ENCODE measurements around the gene COLEC11. TPM values are rescaled to one million over a fixed set of nuclear protein-coding genes. Genes with fewer than 3 reads are reported as not detected.

Gene COLEC11
- total and polyA plus RNA-seq, 2 of the 13 experiments (the other 11 are each of a cell fraction or from before 2014, with no cell fraction given) = 1.5 to 3.0 TPM

DNA sequence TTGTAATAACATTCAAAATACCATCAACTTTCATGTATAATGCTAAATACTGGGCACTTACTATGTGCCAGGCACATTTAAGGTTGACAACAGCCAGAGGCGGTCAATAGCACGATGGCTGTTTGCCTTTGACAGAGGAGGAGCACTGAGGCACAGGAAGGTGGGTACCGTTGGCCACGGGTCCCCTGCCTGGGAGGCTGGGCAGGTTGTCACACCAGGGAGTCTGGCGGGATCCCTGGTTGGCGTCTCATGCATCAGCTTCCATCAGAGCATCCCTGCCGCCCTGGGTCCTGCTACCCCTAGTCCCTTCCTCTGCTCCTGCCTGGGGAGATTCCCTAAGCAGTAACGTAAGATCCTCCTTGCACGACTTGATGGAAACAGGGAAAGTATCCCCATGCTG is 82.5 kb downstream of the COLEC11 start:
- TF ChIP-seq, protein P1, sequence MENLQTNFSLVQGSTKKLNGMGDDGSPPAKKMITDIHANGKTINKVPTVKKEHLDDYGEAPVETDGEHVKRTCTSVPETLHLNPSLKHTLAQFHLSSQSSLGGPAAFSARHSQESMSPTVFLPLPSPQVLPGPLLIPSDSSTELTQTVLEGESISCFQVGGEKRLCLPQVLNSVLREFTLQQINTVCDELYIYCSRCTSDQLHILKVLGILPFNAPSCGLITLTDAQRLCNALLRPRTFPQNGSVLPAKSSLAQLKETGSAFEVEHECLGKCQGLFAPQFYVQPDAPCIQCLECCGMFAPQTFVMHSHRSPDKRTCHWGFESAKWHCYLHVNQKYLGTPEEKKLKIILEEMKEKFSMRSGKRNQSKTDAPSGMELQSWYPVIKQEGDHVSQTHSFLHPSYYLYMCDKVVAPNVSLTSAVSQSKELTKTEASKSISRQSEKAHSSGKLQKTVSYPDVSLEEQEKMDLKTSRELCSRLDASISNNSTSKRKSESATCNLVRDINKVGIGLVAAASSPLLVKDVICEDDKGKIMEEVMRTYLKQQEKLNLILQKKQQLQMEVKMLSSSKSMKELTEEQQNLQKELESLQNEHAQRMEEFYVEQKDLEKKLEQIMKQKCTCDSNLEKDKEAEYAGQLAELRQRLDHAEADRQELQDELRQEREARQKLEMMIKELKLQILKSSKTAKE (CRISPR knock-in tag; IDR thresholded peaks at IDR 0.05; ENCODE audit: borderline replicate concordance) = no peak
- TF ChIP-seq ZNF317 (CRISPR knock-in tag; IDR thresholded peaks at IDR 0.05) = no peak
- TF ChIP-seq, protein P2, sequence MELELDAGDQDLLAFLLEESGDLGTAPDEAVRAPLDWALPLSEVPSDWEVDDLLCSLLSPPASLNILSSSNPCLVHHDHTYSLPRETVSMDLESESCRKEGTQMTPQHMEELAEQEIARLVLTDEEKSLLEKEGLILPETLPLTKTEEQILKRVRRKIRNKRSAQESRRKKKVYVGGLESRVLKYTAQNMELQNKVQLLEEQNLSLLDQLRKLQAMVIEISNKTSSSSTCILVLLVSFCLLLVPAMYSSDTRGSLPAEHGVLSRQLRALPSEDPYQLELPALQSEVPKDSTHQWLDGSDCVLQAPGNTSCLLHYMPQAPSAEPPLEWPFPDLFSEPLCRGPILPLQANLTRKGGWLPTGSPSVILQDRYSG (CRISPR knock-in tag; IDR thresholded peaks at IDR 0.05) = no peak
- TF ChIP-seq ZNF12 (CRISPR knock-in tag; IDR thresholded peaks at IDR 0.05) = no peak
- no peak for TF ChIP-seq PCBP1 (IDR thresholded peaks at IDR 0.05; ENCODE audit: borderline replicate concordance, low read depth, low read length)
- no peak for TF ChIP-seq HNRNPUL1 (IDR thresholded peaks at IDR 0.05; ENCODE audit: low read depth, low read length)
- TF ChIP-seq ZNF589 (CRISPR knock-in tag; conservative IDR thresholded peaks at IDR 0.05) = no peak
- no peak for TF ChIP-seq ZNF773 (CRISPR knock-in tag; IDR thresholded peaks at IDR 0.05; ENCODE audit: borderline replicate concordance)
- H2AFZ ChIP-seq (ENCODE audit: low read length) = no peak overlapping the region
- 63% methylated on average over 7 of the region's 9 CpGs for WGBS (ENCODE audit: low lambda C conversion rate)

More for the DNA sequence above, 82.5 kb downstream of the COLEC11 start:
- DNase-seq (ENCODE audit: low spot score) (no peak), ATAC-seq (no peak), FAIRE-seq (no peak)
- in situ Hi-C loops (cut with HindIII; ENCODE audit: extremely low pct_ligation_motif_present, low pct_unique_long_range_greater_than_20kb) (no loop called here), intact Hi-C loops (cut with micrococcal nuclease; ENCODE audit: unreplicated experiment) (no loop called here)
- H3K36me3 ChIP-seq (replicated peaks in 1 of 2; ENCODE audit: control insufficient read depth in 1 of 2, insufficient read depth in 2 of 2, low read length in 2 of 2) = no peaks in the 10 kb centered on the region
- BruUV-seq (replicated peaks) = no TSS peak
- no peaks in the 10 kb centered on the region for H3K9me3 ChIP-seq (ENCODE audit: low read length)
- peaks cover 3 to 34% of the 10 kb centered on the region in 2 experiments; a peak in 3 of 5 replicates for H3K27me3 ChIP-seq (ENCODE audit: control insufficient read depth in 1 of 2, insufficient read depth in 2 of 2, low read length in 2 of 2)
- no peaks in the 10 kb centered on the region for H3K79me2 ChIP-seq (ENCODE audit: insufficient read depth, low read length)
- no peak overlapping the region for H3K27ac ChIP-seq (ENCODE audit: extremely low read length, insufficient read depth, low read length)
- CTCF ChIA-PET (ENCODE audit: low intra/inter-chr PET ratio, low total read pairs) = no interaction called here
- no peaks in the 10 kb centered on the region for H4K20me1 ChIP-seq (ENCODE audit: insufficient read depth, low read length)
- POLR2A ChIA-PET = no interaction called here
- peaks cover 13% of the 10 kb centered on the region for H3K4me1 ChIP-seq (ENCODE audit: insufficient read depth, low read length)
- no peak overlapping the region for H3K9ac ChIP-seq (ENCODE audit: insufficient read depth, low read depth, low read length)
- no peak overlapping the region for H3K4me2 ChIP-seq (ENCODE audit: low read depth, low read length)
- H3K4me3 ChIP-seq (replicated peaks in 1 of 3; ENCODE audit: insufficient read depth in 1 of 3, low read depth in 2 of 3, low read length in 3 of 3) = no peak overlapping the region
